Panc1 (cell line): ENCODE results near the gene IL34. TPM values are rescaled to one million over a fixed set of nuclear protein-coding genes. Genes with fewer than 3 reads are reported as not detected.

Experiments used
- ATAC-seq: fragments of 200-7000 bp; cut with Tn5 transposase; 2 replicates; pipeline ENCODE4 v1.9.1; 2020; ENCODE audit warnings: mild to moderate bottlenecking, moderate library complexity
- BruUV-seq: library from RNA; stranded (reverse); fragments of 400-500 nt; replicated peaks from 2 replicates; lab custom pipeline; 2021; lab: Mats Ljungman, UMichigan
- CTCF ChIA-PET: fragments of 300-600 bp; sonication (Branson Sonifier 250); formaldehyde crosslinking; loops from one replicate; lab custom pipeline; 2022; ENCODE audit warnings: antibody characterized with exemption; lab: Charles Lee
- POLR2A ChIA-PET: fragments of 300-600 bp; sonication (Branson Sonifier 250); formaldehyde crosslinking; loops from one replicate; lab custom pipeline; 2022; ENCODE audit warnings: antibody characterized with exemption; lab: Charles Lee
- DNase-seq: peaks from one replicate; pipeline ENCODE4 v3.0.0-alpha.2; 2010; ENCODE audit warnings: low read depth, low spot score
- H3K27ac ChIP-seq: 2 replicates; pipeline ENCODE4 v1.5.1; 2011; ENCODE audit warnings: mild to moderate bottlenecking, low read length, inconsistent platforms
- H3K27me3 ChIP-seq: fragments of 200-500 bp; sonication (Bioruptor generic); 2 replicates; pipeline ENCODE4 v1.6.0; 2014; ENCODE audit warnings: low read length, inconsistent platforms; ENCODE audit not compliant: control insufficient read depth, insufficient read depth
- H3K36me3 ChIP-seq: fragments of 200-500 bp; sonication (Bioruptor generic); 2 replicates; pipeline ENCODE4 v1.5.1; 2014; ENCODE audit warnings: inconsistent platforms, mild to moderate bottlenecking, low read length, moderate library complexity; ENCODE audit not compliant: control insufficient read depth, insufficient read depth
- H3K4me1 ChIP-seq: 2 replicates; pipeline ENCODE4 v1.5.1; 2011; ENCODE audit warnings: inconsistent platforms, mild to moderate bottlenecking, low read length, moderate library complexity; ENCODE audit not compliant: control insufficient read depth, insufficient read depth
- H3K4me3 ChIP-seq, 2 experiments: 2 replicates each; pipeline ENCODE4 v1.5.1; 2011 to 2012; ENCODE audit warnings: low read depth in 2 of 2, low read length in 2 of 2, mild to moderate bottlenecking in 2 of 2, inconsistent platforms in 1 of 2, moderate library complexity in 1 of 2
- H3K9me3 ChIP-seq: fragments of 200-500 bp; sonication (Bioruptor generic); 2 replicates; pipeline ENCODE4 v1.5.1; 2014; ENCODE audit warnings: low read depth, mild to moderate bottlenecking, inconsistent platforms, low read length, moderate library complexity; ENCODE audit not compliant: control insufficient read depth, insufficient read depth
- POLR2AphosphoS5 ChIP-seq: IDR thresholded peaks from 2 replicates; pipeline ENCODE4 v1.6.1; 2012; ENCODE audit warnings: mild to moderate bottlenecking, low read depth, low read length, moderate library complexity
- SIN3A ChIP-seq: IDR thresholded peaks from 2 replicates; pipeline ENCODE4 v1.6.1; 2012; ENCODE audit warnings: low read depth, mild to moderate bottlenecking, low read length, moderate library complexity, borderline replicate concordance; ENCODE audit not compliant: insufficient read depth
- TCF7L2 ChIP-seq: IDR thresholded peaks from 2 replicates; pipeline ENCODE4 v1.6.1; 2011; ENCODE audit warnings: mild to moderate bottlenecking, low read depth, low read length, inconsistent platforms
- in situ Hi-C: cut with HindIII; loops from 2 replicates; pipeline ENCODE4 v1.10.0; 2016; ENCODE audit warnings: low sequenced_read_pairs, low pct_unique_long_range_greater_than_20kb
- intact Hi-C: fragments of 100-400 bp; cut with micrococcal nuclease; formaldehyde crosslinking; loops from one replicate; pipeline ENCODE4 v1.10.0; 2022; ENCODE audit not compliant: unreplicated experiment
- total RNA-seq: library from RNA; stranded (reverse); gene quantifications from one replicate; pipeline ENCODE4 v1.2.1, GENCODE V29; 2021; ENCODE audit not compliant: unreplicated experiment
- TF ChIP-seq, protein P1 (sequence below), 2 experiments: IDR thresholded peaks; 2 replicates each; pipeline ENCODE4 v1.6.1; 2011 to 2012; ENCODE audit warnings: low read depth in 2 of 2, control low read depth in 1 of 2, low read length in 1 of 2, mild to moderate bottlenecking in 1 of 2, moderate library complexity in 1 of 2; ENCODE audit not compliant: insufficient read depth in 1 of 2
- TF ChIP-seq, protein P2 (sequence below): fragments of 450-650 bp; IDR thresholded peaks from 2 replicates; pipeline ENCODE4 v1.5.1; 2017; ENCODE audit warnings: mild to moderate bottlenecking

The IL34 gene
- total RNA-seq, 1 experiment from 2014 or later, result 5.8 TPM

DNA sequence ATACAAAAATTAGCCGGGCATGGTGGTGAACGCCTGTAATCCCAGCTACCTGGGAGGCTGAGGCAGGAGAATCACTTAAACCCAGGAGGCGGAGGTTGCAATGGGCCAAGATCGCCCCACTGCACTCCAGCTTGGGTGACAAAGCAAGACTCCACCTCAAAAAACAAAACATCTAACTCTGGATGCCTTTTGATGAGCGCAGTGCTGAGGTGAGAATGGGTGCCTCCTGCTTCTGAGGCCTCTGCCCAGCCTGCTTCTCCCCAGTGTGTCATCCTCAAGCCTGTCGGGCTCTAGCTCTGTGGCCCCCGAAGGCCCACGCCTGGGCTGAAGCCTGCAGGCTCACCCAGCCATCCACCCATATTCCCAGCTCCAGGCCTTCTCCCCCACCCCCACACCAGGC is 50.0 kb downstream of the IL34 start:
- Histone ChIP-seq H3K27ac (no peak overlapping the region), H3K4me1 (peaks cover 36% of the 10 kb centered on the region), H3K27me3 (no peaks in the 10 kb centered on the region), H3K9me3 (no peaks in the 10 kb centered on the region), H3K4me3 (no peak overlapping the region), H3K36me3 (no peaks in the 10 kb centered on the region)
- ATAC-seq (no peak), DNase-seq (no peak)
- no TSS peak for BruUV-seq
- intact Hi-C loops (loop anchor here (5.0 kb wide), 1 partner anchor 56 kb away; no protein-coding TSS in a partner anchor), in situ Hi-C loops (no loop called here)
- CTCF ChIA-PET, result no interaction called here
- TF ChIP-seq TCF7L2 (no peak), SIN3A (no peak), POLR2AphosphoS5 (no peak)
- TF ChIP-seq, protein P1, sequence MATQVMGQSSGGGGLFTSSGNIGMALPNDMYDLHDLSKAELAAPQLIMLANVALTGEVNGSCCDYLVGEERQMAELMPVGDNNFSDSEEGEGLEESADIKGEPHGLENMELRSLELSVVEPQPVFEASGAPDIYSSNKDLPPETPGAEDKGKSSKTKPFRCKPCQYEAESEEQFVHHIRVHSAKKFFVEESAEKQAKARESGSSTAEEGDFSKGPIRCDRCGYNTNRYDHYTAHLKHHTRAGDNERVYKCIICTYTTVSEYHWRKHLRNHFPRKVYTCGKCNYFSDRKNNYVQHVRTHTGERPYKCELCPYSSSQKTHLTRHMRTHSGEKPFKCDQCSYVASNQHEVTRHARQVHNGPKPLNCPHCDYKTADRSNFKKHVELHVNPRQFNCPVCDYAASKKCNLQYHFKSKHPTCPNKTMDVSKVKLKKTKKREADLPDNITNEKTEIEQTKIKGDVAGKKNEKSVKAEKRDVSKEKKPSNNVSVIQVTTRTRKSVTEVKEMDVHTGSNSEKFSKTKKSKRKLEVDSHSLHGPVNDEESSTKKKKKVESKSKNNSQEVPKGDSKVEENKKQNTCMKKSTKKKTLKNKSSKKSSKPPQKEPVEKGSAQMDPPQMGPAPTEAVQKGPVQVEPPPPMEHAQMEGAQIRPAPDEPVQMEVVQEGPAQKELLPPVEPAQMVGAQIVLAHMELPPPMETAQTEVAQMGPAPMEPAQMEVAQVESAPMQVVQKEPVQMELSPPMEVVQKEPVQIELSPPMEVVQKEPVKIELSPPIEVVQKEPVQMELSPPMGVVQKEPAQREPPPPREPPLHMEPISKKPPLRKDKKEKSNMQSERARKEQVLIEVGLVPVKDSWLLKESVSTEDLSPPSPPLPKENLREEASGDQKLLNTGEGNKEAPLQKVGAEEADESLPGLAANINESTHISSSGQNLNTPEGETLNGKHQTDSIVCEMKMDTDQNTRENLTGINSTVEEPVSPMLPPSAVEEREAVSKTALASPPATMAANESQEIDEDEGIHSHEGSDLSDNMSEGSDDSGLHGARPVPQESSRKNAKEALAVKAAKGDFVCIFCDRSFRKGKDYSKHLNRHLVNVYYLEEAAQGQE (IDR thresholded peaks at IDR 0.05; ENCODE audit: insufficient read depth in 1 of 2, low read depth in 2 of 2, low read length in 1 of 2), result no peak
- TF ChIP-seq, protein P2, sequence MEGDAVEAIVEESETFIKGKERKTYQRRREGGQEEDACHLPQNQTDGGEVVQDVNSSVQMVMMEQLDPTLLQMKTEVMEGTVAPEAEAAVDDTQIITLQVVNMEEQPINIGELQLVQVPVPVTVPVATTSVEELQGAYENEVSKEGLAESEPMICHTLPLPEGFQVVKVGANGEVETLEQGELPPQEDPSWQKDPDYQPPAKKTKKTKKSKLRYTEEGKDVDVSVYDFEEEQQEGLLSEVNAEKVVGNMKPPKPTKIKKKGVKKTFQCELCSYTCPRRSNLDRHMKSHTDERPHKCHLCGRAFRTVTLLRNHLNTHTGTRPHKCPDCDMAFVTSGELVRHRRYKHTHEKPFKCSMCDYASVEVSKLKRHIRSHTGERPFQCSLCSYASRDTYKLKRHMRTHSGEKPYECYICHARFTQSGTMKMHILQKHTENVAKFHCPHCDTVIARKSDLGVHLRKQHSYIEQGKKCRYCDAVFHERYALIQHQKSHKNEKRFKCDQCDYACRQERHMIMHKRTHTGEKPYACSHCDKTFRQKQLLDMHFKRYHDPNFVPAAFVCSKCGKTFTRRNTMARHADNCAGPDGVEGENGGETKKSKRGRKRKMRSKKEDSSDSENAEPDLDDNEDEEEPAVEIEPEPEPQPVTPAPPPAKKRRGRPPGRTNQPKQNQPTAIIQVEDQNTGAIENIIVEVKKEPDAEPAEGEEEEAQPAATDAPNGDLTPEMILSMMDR, result no peak
- POLR2A ChIA-PET, result no interaction called here

DNA sequence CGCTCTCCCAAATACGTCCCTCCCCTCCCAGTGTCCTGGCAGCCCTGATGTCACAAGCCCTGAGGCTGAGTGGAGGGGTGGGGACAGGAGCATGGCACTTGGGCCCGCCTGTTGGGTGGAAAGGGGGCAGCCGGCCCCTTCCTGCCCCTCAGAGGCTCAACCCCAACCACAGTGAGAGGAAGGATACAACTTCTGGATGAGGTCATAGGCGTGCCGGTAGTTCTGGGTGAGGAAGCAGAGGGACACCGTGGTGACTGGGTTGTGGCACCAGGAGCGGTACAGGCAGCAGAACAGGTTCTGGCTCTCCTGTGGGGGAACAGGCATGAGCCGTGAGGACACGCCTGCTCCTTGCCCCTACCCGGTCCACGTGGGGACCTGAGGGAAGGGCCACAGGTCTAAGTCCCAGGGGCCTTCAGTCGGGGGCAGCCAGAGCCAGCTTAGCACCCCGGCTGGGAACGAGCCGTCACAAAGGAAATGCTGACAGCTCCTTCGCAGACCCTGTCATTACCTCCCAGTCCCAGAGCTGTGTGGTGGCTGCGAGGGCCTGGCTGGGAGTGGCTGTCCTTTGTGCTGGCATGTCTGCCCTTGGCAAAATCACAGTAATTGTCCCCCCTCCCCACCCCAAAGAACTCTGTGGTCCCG is 50.7 kb downstream of the IL34 start:
- TF ChIP-seq, protein P2, result no peak
- TF ChIP-seq POLR2AphosphoS5 (no peak), TCF7L2 (no peak), SIN3A (no peak)
- TF ChIP-seq, protein P1 (IDR thresholded peaks at IDR 0.05; ENCODE audit: insufficient read depth in 1 of 2, low read depth in 2 of 2, low read length in 1 of 2), result no peak
- Histone ChIP-seq H3K27me3 (no peaks in the 10 kb centered on the region), H3K27ac (0 out of 2 replicates have a peak overlapping the region, but pooled peaks have one; percentile 23), H3K9me3 (no peaks in the 10 kb centered on the region), H3K4me1 (peaks cover 33% of the 10 kb centered on the region), H3K36me3 (no peaks in the 10 kb centered on the region), H3K4me3 (no peak overlapping the region)
- no TSS peak for BruUV-seq
- in situ Hi-C loops, result no loop called here
- CTCF ChIA-PET, result no interaction called here
- POLR2A ChIA-PET, result interaction anchor here (0.5 kb wide), 1 partner anchor 104 kb away, joined by 3 read pairs; the partner anchor contains the start of gene VAC14
- DNase-seq, result no peak
- ATAC-seq, result no peak
- intact Hi-C loops, result loop anchor here (5.0 kb wide), 1 partner anchor 55 kb away; no protein-coding TSS in a partner anchor
